ENCODE results near the gene SPO11.
"Not testable (repeated sequence)": the region's sequence is repeated elsewhere in the genome, so short reads cannot be mapped to it uniquely, and the experiment has no call there.

Gene SPO11

GRCh38 chr20:57341663-57342062, 12.1 kb downstream of the SPO11 start:
- DNase-seq (ENCODE audit: low read depth), result no peak

DNA sequence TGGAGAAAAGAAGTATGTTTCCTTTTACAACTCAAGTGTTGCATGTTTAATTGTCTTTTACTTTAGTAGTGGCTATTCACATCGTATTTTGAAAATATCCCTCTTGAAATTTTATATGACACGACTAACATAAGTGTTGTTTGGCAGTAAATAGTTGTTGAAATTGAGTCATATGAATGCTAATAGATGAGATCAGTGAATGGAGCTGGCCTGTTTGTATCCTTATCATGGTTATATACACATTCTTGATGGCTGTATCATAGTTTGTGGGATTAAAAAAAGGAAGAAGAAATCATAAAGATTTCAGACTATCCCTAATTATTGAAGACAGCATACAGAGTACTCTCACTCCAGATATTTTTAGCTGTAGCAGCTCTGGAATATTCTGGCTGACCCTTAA, 13.2 kb downstream of the SPO11 start:
- DNase-seq (ENCODE audit: low read depth), result no peak

- peak; percentile 60 for DNase-seq (ENCODE audit: low read depth)
These were observed 16.9 kb downstream of the SPO11 start for GRCh38 chr20:57346477-57346876.

DNA sequence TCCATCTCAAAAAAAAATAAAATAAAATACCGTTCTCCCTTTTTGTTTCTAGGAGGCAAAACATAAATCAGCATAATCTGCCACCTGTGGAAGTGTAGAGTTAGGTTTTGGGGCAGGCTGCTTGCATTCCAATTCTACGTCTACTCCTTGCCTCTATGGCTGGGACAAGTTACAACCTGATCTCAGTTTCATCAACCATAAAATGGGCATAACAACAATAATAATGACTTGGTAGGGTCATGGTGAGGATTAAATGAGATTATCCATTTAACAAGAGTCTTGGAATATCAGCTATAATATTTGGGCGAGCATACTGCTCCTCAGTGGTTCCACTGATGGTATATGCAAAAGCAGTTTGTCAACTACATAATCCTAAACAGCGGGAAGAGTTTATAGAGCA, 17.8 kb downstream of the SPO11 start:
- no peak for DNase-seq (ENCODE audit: low read depth)

DNA sequence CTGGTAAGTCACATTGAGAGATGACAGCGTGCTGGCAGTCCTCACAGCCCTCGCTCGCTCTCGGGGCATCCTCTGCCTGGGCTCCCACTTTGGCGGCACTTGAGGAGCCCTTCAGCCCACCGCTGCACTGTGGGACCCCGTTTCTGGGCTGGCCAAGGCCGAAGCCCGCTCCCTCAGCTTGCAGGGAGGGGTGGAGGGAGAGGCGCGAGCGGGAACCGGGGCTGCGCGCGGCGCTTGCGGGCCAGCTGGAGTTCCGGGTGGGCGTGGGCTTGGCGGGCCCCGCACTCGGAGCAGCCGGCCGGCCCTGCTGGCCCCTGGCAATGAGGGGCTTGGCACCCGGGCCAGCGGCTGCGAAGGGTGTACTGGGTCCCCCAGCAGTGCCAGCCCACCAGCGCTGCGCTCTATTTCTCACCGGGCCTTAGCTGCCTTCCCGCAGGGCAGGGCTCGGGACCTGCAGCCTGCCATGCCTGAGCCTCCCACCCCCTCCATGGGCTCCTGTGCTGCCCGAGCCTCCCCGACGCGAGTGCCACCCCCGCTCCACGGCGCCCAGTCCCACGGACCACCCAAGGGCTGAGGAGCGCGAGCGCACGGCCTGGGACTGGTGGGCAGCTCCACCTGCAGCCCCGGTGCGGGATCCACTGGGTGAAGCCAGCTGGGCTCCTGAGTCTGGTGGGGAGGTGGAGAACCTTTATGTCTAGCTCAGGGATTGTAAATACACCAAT, 18.8 kb downstream of the SPO11 start:
- DNase-seq (ENCODE audit: low read depth), result not testable (repeated sequence)

- not testable (repeated sequence) for DNase-seq (ENCODE audit: low read depth)
These were observed 19.4 kb downstream of the SPO11 start for GRCh38 chr20:57348922-57349574.

- no peak for DNase-seq (ENCODE audit: low read depth)
These were observed 20.6 kb downstream of the SPO11 start for GRCh38 chr20:57350081-57350710.

- DNase-seq (ENCODE audit: low read depth), result not testable (repeated sequence)
These were observed 21.1 kb downstream of the SPO11 start for GRCh38 chr20:57350726-57351041.

- peak; percentile 86 for DNase-seq (ENCODE audit: low read depth)
These were observed 21.6 kb downstream of the SPO11 start, which contains the start of gene RAE1 for GRCh38 chr20:57351042-57351783. RAE1 (plus strand) TSS chr20:57351255; CDS start chr20:57354039, 2,784 bp downstream.

GRCh38 chr20:57352305-57352704, 22.7 kb downstream of the SPO11 start:
- DNase-seq (ENCODE audit: low read depth), result no peak

GRCh38 chr20:57353351-57353750, 23.7 kb downstream of the SPO11 start:
- DNase-seq (ENCODE audit: low read depth), result no peak

GRCh38 chr20:57361517-57361916, 31.9 kb downstream of the SPO11 start:
- no peak for DNase-seq (ENCODE audit: low read depth)

DNA sequence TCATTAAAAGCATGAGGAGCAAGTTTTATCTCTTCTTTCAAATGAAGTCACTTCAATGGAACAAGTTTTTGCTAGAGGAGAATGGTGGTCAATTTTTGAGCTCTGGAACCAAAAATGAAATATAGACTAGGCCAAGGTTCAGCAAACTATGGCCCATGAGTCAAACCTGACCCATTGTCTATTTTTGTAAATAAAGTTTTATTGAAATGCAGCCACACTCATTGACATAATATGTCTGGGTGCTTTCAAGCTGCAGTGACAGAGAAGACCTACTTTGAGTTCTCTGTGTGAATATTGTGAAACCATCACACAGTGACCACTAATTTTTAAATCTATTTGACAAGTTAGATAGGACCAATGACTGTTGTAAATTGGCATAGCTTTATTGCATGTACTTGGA, 34.8 kb downstream of the SPO11 start:
- no peak for DNase-seq (ENCODE audit: low read depth)

DNA sequence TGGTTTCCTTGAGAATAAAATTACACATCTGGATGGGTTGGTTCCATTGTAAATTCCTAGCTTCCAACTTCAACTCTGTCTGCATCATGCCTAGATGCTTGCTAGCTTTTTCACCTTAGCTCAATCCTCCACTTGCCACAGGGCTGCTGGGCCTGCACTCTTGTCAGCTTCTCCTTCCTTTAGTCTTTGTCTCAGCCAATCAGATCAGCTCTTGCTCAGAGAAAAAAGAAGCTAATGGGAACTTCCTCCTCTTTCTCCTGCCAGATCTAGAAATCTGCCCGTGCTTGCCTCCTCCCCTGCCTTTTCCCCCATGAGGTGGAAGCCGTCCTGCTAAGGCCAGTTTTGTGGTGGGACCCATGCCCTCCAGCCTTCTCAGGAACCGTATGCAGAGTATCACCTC, 40.0 kb downstream of the SPO11 start:
- DNase-seq (ENCODE audit: low read depth), result no peak

GRCh38 chr20:57370316-57370715, 40.7 kb downstream of the SPO11 start:
- no peak for DNase-seq (ENCODE audit: low read depth)

GRCh38 chr20:57371363-57371762, 41.8 kb downstream of the SPO11 start:
- no peak for DNase-seq (ENCODE audit: low read depth)

GRCh38 chr20:57372157-57372556, 42.6 kb downstream of the SPO11 start:
- no peak for DNase-seq (ENCODE audit: low read depth)

- DNase-seq (ENCODE audit: low read depth), result no peak
These were observed 43.2 kb downstream of the SPO11 start for GRCh38 chr20:57372581-57373350.

DNA sequence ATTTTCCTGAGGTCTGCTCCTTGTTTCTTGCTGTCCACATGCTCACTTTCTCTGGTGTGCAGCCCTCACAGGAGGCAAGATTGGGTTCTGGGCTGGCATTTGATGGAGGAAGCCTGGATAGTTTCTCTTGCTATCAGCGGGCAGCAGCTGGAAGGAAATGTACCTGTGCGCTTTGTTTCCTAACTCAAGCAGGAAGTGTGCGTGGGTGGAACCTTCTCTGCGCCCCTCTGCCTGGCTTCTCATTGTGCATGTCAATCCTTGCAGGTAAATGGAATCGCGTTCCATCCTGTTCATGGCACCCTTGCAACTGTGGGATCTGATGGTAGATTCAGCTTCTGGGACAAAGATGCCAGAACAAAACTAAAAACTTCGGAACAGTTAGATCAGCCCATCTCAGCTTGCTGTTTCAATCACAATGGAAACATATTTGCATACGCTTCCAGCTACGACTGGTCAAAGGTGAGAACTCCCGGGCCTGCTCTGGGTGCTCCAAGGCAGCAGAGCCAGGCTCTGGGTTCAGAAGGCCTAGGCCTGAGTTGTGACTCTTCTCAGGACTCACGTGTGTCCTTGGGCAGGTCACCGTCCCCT, 44.8 kb downstream of the SPO11 start:
- DNase-seq (ENCODE audit: low read depth), result no peak

GRCh38 chr20:57374931-57375651, 45.5 kb downstream of the SPO11 start:
- DNase-seq (ENCODE audit: low read depth), result no peak
